HepG2 (cell line): ENCODE results near the gene SIGLECL1. TPM values are rescaled to one million over a fixed set of nuclear protein-coding genes. Genes with fewer than 3 reads are reported as not detected.

ENCODE experiments used
- ATAC-seq: fragments of 200-7000 bp; cut with Tn5 transposase; 3 replicates; pipeline ENCODE4 v1.9.1; 2020; ENCODE audit warnings: mild to moderate bottlenecking, moderate library complexity
- BruUV-seq: library from RNA; stranded (reverse); fragments of 400-500 nt; replicated peaks from 2 replicates; lab custom pipeline; 2021; lab: Mats Ljungman, UMichigan
- CTCF ChIA-PET: fragments of 300-600 bp; formaldehyde crosslinking; extraction: SDS; loops from one replicate; lab custom pipeline; 2021; ENCODE audit warnings: low total read pairs, inconsistent platforms, low intra/inter-chr PET ratio; lab: Yijun Ruan, JAX
- POLR2A ChIA-PET: fragments of 350-600 bp; sonication (Branson Sonifier 250); formaldehyde crosslinking; loops from one replicate; lab custom pipeline; 2020; ENCODE audit warnings: antibody characterized with exemption, inconsistent platforms; lab: Yijun Ruan, JAX
- DNase-seq: peaks from one replicate; pipeline ENCODE4 v3.0.0-alpha.2; 2015; ENCODE audit warnings: low spot score
- FAIRE-seq: peaks from 3 replicates; lab custom pipeline; 2011; peaks lifted over from hg19 to GRCh38; lab: Jason Lieb, UNC
- H2AFZ ChIP-seq: one replicate; pipeline ENCODE4 v1.6.1; 2011; ENCODE audit warnings: low read length, inconsistent platforms
- H3K27ac ChIP-seq: fragments of 300-600 bp; 3 replicates; pipeline ENCODE4 v1.8.0; 2011; ENCODE audit warnings: mixed run types, mild to moderate bottlenecking, mixed read lengths, low read length, inconsistent platforms; ENCODE audit not compliant: insufficient read depth; ENCODE audit errors: extremely low read length
- H3K27me3 ChIP-seq, 2 experiments: fragments of 200-600 bp in 1 of 2; 2 replicates in 1 of 2; 3 replicates in 1 of 2; pipeline versions ENCODE4 v1.6.0 to v1.8.0; 2011; ENCODE audit warnings: low read length in 2 of 2, mild to moderate bottlenecking in 2 of 2, moderate library complexity in 2 of 2, inconsistent platforms in 1 of 2; ENCODE audit not compliant: insufficient read depth in 2 of 2, control insufficient read depth in 1 of 2
- H3K36me3 ChIP-seq, 2 experiments: fragments of 200-600 bp in 1 of 2; replicated peaks in 1 of 2; 2 replicates in 1 of 2; 3 replicates in 1 of 2; pipeline versions ENCODE4 v1.5.1 to v1.8.0; 2011; ENCODE audit warnings: low read length in 2 of 2, inconsistent platforms in 1 of 2; ENCODE audit not compliant: insufficient read depth in 2 of 2, control insufficient read depth in 1 of 2
- H3K4me1 ChIP-seq: 2 replicates; pipeline ENCODE4 v1.5.1; 2012; ENCODE audit warnings: low read length, inconsistent platforms; ENCODE audit not compliant: insufficient read depth
- H3K4me2 ChIP-seq: 2 replicates; pipeline ENCODE4 v1.6.0; 2011; ENCODE audit warnings: low read depth, low read length, inconsistent platforms
- H3K4me3 ChIP-seq, 3 experiments: fragments of 200-600 bp in 1 of 3; sonication (generic), shearing (Covaris generic) in 1 of 3; replicated peaks in 1 of 3; 2 replicates each; pipeline ENCODE4 v1.5.1; 2011 to 2016; ENCODE audit warnings: low read length in 3 of 3, inconsistent platforms in 2 of 3, low read depth in 2 of 3, mild to moderate bottlenecking in 2 of 3, control low read depth in 1 of 3, mixed read lengths in 1 of 3; ENCODE audit not compliant: insufficient read depth in 1 of 3
- H3K79me2 ChIP-seq: one replicate; pipeline ENCODE4 v1.6.1; 2011; ENCODE audit warnings: low read length, inconsistent platforms; ENCODE audit not compliant: insufficient read depth
- H3K9ac ChIP-seq: 2 replicates; pipeline ENCODE4 v1.6.0; 2011; ENCODE audit warnings: mild to moderate bottlenecking, low read depth, low read length, inconsistent platforms; ENCODE audit not compliant: insufficient read depth
- H3K9me3 ChIP-seq: 2 replicates; pipeline ENCODE4 v1.5.1; 2012; ENCODE audit warnings: mild to moderate bottlenecking, low read length
- H4K20me1 ChIP-seq: 2 replicates; pipeline ENCODE4 v1.6.0; 2011; ENCODE audit warnings: inconsistent platforms, mild to moderate bottlenecking, low read length, moderate library complexity; ENCODE audit not compliant: insufficient read depth
- AHR ChIP-seq: IDR thresholded peaks from 2 replicates; pipeline ENCODE4 v1.6.1; 2018; ENCODE audit warnings: missing genetic modification reagents, missing compliant biosample characterization
- PAX8 ChIP-seq: sonication (generic); formaldehyde crosslinking; IDR thresholded peaks from 2 replicates; pipeline ENCODE4 v1.8.0; 2022; ENCODE audit warnings: mild to moderate bottlenecking, missing genetic modification reagents, borderline replicate concordance
- RAD21 ChIP-seq: fragments of 450-650 bp; formaldehyde crosslinking; IDR thresholded peaks from 2 replicates; pipeline ENCODE4 v1.5.0; 2020; ENCODE audit warnings: mild to moderate bottlenecking
- SMC3 ChIP-seq: IDR thresholded peaks from 2 replicates; pipeline ENCODE4 v1.6.1; 2011; ENCODE audit warnings: low read length, improper control_type of control experiment
- STAG1 ChIP-seq: sonication (generic); formaldehyde crosslinking; IDR thresholded peaks from 2 replicates; pipeline ENCODE4 v1.4.0; 2020; ENCODE audit warnings: missing genetic modification reagents
- STAT6 ChIP-seq: sonication (generic); formaldehyde crosslinking; IDR thresholded peaks from 2 replicates; pipeline ENCODE4 v1.4.0; 2020; ENCODE audit warnings: missing genetic modification reagents, mild to moderate bottlenecking, borderline replicate concordance
- USF2 ChIP-seq, 2 experiments: sonication (generic) in 1 of 2; formaldehyde crosslinking in 1 of 2; IDR thresholded peaks; 2 replicates each; pipeline versions ENCODE4 v1.5.1 to v1.6.1; 2011 to 2020; ENCODE audit warnings: borderline replicate concordance in 1 of 2, low read depth in 1 of 2, low read length in 1 of 2, mild to moderate bottlenecking in 1 of 2, missing genetic modification reagents in 1 of 2, moderate library complexity in 1 of 2
- WGBS: methylation state at CpG from one replicate; pipeline ENCODE4 v1.1.6; 2017; ENCODE audit warnings: low lambda C conversion rate; 5-methylcytosine and 5-hydroxymethylcytosine counted together
- in situ Hi-C: cut with HindIII; loops from 2 replicates; pipeline ENCODE4 v1.10.0; 2017; ENCODE audit warnings: low pct_unique_long_range_greater_than_20kb; ENCODE audit not compliant: extremely low pct_ligation_motif_present
- intact Hi-C: fragments of 100-400 bp; cut with micrococcal nuclease; formaldehyde crosslinking; loops from one replicate; pipeline ENCODE4 v1.10.0; 2022; ENCODE audit not compliant: unreplicated experiment
- polyA plus RNA-seq, 8 experiments: library from polyadenylated mRNA; depleted of rRNA in 3 of 8; stranded (reverse) in 7 of 8; unstranded in 1 of 8; fragments of >200 nt; fragmentation: Illumina TruSeq in 4 of 8; extraction: Trizol in 4 of 8; gene quantifications; 2 replicates each; pipeline versions ENCODE4 v1.2.1 to v1.2.3, GENCODE V29; 2011 to 2016; ENCODE audit warnings: low read depth in 4 of 8, missing spikeins in 1 of 8, mixed read lengths in 1 of 8; ENCODE audit not compliant: insufficient read depth in 1 of 8
- total RNA-seq, 5 experiments: library from RNA; depleted of rRNA; stranded (reverse); fragments of >200 nt; fragmentation: Illumina TruSeq; extraction: Trizol; gene quantifications; 2 replicates each; pipeline ENCODE4 v1.2.3, GENCODE V29; 2016; ENCODE audit warnings: low read depth in 1 of 5
- TF ChIP-seq, protein P1 (sequence below): sonication (generic); formaldehyde crosslinking; IDR thresholded peaks from 2 replicates; pipeline ENCODE4 v1.5.0; 2020; ENCODE audit warnings: mild to moderate bottlenecking, missing genetic modification reagents, moderate library complexity

Gene SIGLECL1
- total and polyA plus RNA-seq, 2 of the 13 experiments (the other 11 are each of a cell fraction or from before 2014, with no cell fraction given) = not detected

GRCh38 chr19:51296336-51297093, 45.6 kb downstream of the SIGLECL1 start:
- FAIRE-seq (no peak), ATAC-seq (peak; percentile 67), DNase-seq (peak; percentile 23)
- Histone ChIP-seq H2AFZ (no peak overlapping the region), H3K27me3 (peaks cover 5 to 61% of the 10 kb centered on the region in 2 experiments; a peak in 4 of 5 replicates), H3K4me1 (no peaks in the 10 kb centered on the region), H3K36me3 (no peaks in the 10 kb centered on the region), H3K27ac (no peak overlapping the region), H4K20me1 (no peaks in the 10 kb centered on the region), H3K4me2 (no peak overlapping the region), H3K9me3 (no peaks in the 10 kb centered on the region), H3K4me3 (no peak overlapping the region), H3K79me2 (no peaks in the 10 kb centered on the region), H3K9ac (no peak overlapping the region)
- CTCF ChIA-PET = interaction anchor here (1.3 kb wide), 1 partner anchor 111 kb away, joined by 3 read pairs; no protein-coding TSS in a partner anchor
- BruUV-seq = no TSS peak
- TF ChIP-seq USF2 (IDR thresholded peaks at IDR 0.05; ENCODE audit: low read depth, low read length) = no peak
- TF ChIP-seq USF2 (CRISPR knock-in tag; IDR thresholded peaks at IDR 0.05; ENCODE audit: borderline replicate concordance) = no peak
- no peak for TF ChIP-seq PAX8
- TF ChIP-seq STAG1 = peak; percentile 71
- TF ChIP-seq RAD21 (CRISPR knock-in tag) = 0 out of 2 replicates have a peak, but pooled peaks have one; percentile 32
- TF ChIP-seq AHR (CRISPR knock-in tag) = no peak
- TF ChIP-seq, protein P1, sequence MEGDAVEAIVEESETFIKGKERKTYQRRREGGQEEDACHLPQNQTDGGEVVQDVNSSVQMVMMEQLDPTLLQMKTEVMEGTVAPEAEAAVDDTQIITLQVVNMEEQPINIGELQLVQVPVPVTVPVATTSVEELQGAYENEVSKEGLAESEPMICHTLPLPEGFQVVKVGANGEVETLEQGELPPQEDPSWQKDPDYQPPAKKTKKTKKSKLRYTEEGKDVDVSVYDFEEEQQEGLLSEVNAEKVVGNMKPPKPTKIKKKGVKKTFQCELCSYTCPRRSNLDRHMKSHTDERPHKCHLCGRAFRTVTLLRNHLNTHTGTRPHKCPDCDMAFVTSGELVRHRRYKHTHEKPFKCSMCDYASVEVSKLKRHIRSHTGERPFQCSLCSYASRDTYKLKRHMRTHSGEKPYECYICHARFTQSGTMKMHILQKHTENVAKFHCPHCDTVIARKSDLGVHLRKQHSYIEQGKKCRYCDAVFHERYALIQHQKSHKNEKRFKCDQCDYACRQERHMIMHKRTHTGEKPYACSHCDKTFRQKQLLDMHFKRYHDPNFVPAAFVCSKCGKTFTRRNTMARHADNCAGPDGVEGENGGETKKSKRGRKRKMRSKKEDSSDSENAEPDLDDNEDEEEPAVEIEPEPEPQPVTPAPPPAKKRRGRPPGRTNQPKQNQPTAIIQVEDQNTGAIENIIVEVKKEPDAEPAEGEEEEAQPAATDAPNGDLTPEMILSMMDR (CRISPR knock-in tag) = peak; percentile 57
- no peak for TF ChIP-seq STAT6
- peak; percentile 17; the same call in 1 of the 2 replicates for TF ChIP-seq SMC3
- 12% methylated on average over 7 of the region's 9 CpGs for WGBS
- in situ Hi-C loops (loop anchor here (25.0 kb wide), 1 partner anchor 341 kb away; the partner anchor contains the start of genes SIGLEC14 and SIGLEC5), intact Hi-C loops (no loop called here)
- POLR2A ChIA-PET = no interaction called here
